IMR-90 (cell line): ENCODE results near the gene PRSS23. TPM values are rescaled to one million over a fixed set of nuclear protein-coding genes. Genes with fewer than 3 reads are reported as not detected.

ENCODE experiments used
- ATAC-seq: fragments of 200-7000 bp; cut with Tn5 transposase; 2 replicates; pipeline ENCODE4 v1.9.1; 2020; ENCODE audit warnings: low read depth, mild to moderate bottlenecking, moderate library complexity
- BruUV-seq: library from RNA; stranded (reverse); fragments of 400-500 nt; replicated peaks from 2 replicates; lab custom pipeline; 2021; lab: Mats Ljungman, UMichigan
- CTCF ChIA-PET: fragments of 300-600 bp; formaldehyde crosslinking; extraction: SDS; loops from one replicate; lab custom pipeline; 2021; ENCODE audit warnings: antibody characterized with exemption; lab: Yijun Ruan, JAX
- POLR2A ChIA-PET: fragments of 300-600 bp; sonication (Branson Sonifier 250); formaldehyde crosslinking; loops from one replicate; lab custom pipeline; 2022; ENCODE audit warnings: antibody characterized with exemption; ENCODE audit not compliant: unreplicated experiment; lab: Charles Lee
- DNase-seq: peaks from one replicate; pipeline ENCODE4 v3.0.0; 2013
- H2AFZ ChIP-seq: replicated peaks from 2 replicates; pipeline ENCODE3; 2013; ENCODE audit warnings: low read length, mild to moderate bottlenecking; ENCODE audit not compliant: poor library complexity
- H2AK5ac ChIP-seq: 2 replicates; pipeline ENCODE4 v1.6.1; 2013; ENCODE audit warnings: low read depth, low read length, inconsistent platforms
- H2AK9ac ChIP-seq: replicated peaks from 2 replicates; pipeline ENCODE3; 2013; ENCODE audit warnings: mild to moderate bottlenecking, low read depth, low read length, moderate library complexity; ENCODE audit not compliant: poor library complexity
- H2BK120ac ChIP-seq: 2 replicates; pipeline ENCODE4 v1.6.1; 2013; ENCODE audit warnings: low read depth, low read length, inconsistent platforms
- H2BK15ac ChIP-seq: 3 replicates; pipeline ENCODE4 v1.6.1; 2013; ENCODE audit warnings: low read depth, low read length, inconsistent platforms
- H2BK20ac ChIP-seq: 2 replicates; pipeline ENCODE4 v1.6.1; 2013; ENCODE audit warnings: low read depth, mild to moderate bottlenecking, inconsistent platforms, low read length, moderate library complexity
- H2BK5ac ChIP-seq: 2 replicates; pipeline ENCODE4 v1.6.1; 2013; ENCODE audit warnings: mild to moderate bottlenecking, low read depth, low read length, inconsistent platforms; ENCODE audit not compliant: poor library complexity, severe bottlenecking
- H3K14ac ChIP-seq: replicated peaks from 2 replicates; pipeline ENCODE4 v1.6.1; 2013; ENCODE audit warnings: low read depth, low read length, inconsistent platforms
- H3K18ac ChIP-seq: 2 replicates; pipeline ENCODE4 v1.6.1; 2013; ENCODE audit warnings: low read depth, low read length, control low read depth
- H3K23ac ChIP-seq: 2 replicates; pipeline ENCODE4 v1.6.1; 2013; ENCODE audit warnings: low read depth, low read length, inconsistent platforms
- H3K27ac ChIP-seq: 2 replicates; pipeline ENCODE4 v1.5.1; 2013; ENCODE audit warnings: mild to moderate bottlenecking, control low read depth, low read length; ENCODE audit not compliant: insufficient read depth
- H3K27me3 ChIP-seq: 2 replicates; pipeline ENCODE4 v1.6.1; 2013; ENCODE audit warnings: low read length; ENCODE audit not compliant: control insufficient read depth, insufficient read depth
- H3K36me3 ChIP-seq: 2 replicates; pipeline ENCODE4 v1.6.1; 2013; ENCODE audit warnings: low read length, mixed read lengths; ENCODE audit not compliant: control insufficient read depth, insufficient read depth
- H3K4ac ChIP-seq: 2 replicates; pipeline ENCODE4 v1.6.1; 2013; ENCODE audit warnings: low read depth, low read length, inconsistent platforms
- H3K4me1 ChIP-seq: 2 replicates; pipeline ENCODE4 v1.6.1; 2013; ENCODE audit warnings: low read length, mixed read lengths; ENCODE audit not compliant: control insufficient read depth, insufficient read depth
- H3K4me2 ChIP-seq: 2 replicates; pipeline ENCODE4 v1.6.1; 2013; ENCODE audit warnings: low read depth, mild to moderate bottlenecking, control low read depth, low read length, moderate library complexity
- H3K4me3 ChIP-seq: 2 replicates; pipeline ENCODE4 v1.5.1; 2013; ENCODE audit warnings: low read depth, mild to moderate bottlenecking, control low read depth, low read length, moderate library complexity; ENCODE audit not compliant: insufficient read depth
- H3K56ac ChIP-seq: 2 replicates; pipeline ENCODE4 v1.6.1; 2013; ENCODE audit warnings: low read length, inconsistent platforms; ENCODE audit not compliant: insufficient read depth; ENCODE audit errors: extremely low read depth
- H3K79me1 ChIP-seq, 2 experiments: 2 replicates each; pipeline ENCODE4 v1.6.1; 2013; ENCODE audit warnings: low read length in 2 of 2, inconsistent platforms in 1 of 2, low read depth in 1 of 2
- H3K9ac ChIP-seq: 2 replicates; pipeline ENCODE4 v1.6.1; 2013; ENCODE audit warnings: low read depth, low read length, control low read depth
- H3K9me1 ChIP-seq: 2 replicates; pipeline ENCODE4 v1.6.1; 2013; ENCODE audit warnings: low read length, inconsistent platforms; ENCODE audit not compliant: insufficient read depth
- H3K9me3 ChIP-seq: 2 replicates; pipeline ENCODE4 v1.6.1; 2013; ENCODE audit warnings: low read length; ENCODE audit not compliant: control insufficient read depth, insufficient read depth
- H4K20me1 ChIP-seq: 2 replicates; pipeline ENCODE4 v1.6.1; 2013; ENCODE audit warnings: low read length, inconsistent platforms; ENCODE audit not compliant: insufficient read depth
- H4K5ac ChIP-seq: 2 replicates; pipeline ENCODE4 v1.6.1; 2013; ENCODE audit warnings: mild to moderate bottlenecking, low read depth, low read length, control low read depth
- H4K8ac ChIP-seq, 2 experiments: 2 replicates each; pipeline ENCODE4 v1.6.1; 2013; ENCODE audit warnings: low read depth in 2 of 2, low read length in 2 of 2, control low read depth in 1 of 2, inconsistent platforms in 1 of 2
- H4K91ac ChIP-seq: 2 replicates; pipeline ENCODE4 v1.6.1; 2013; ENCODE audit warnings: low read depth, low read length, inconsistent platforms; ENCODE audit not compliant: insufficient read depth
- BHLHE40 ChIP-seq: fragments of 150-350 bp; IDR thresholded peaks from 2 replicates; pipeline ENCODE4 v1.6.1; 2016; ENCODE audit warnings: mild to moderate bottlenecking, low read depth, low read length
- CEBPB ChIP-seq: IDR thresholded peaks from 2 replicates; pipeline ENCODE4 v1.6.1; 2012; ENCODE audit warnings: low read depth, low read length, improper control_type of control experiment
- CHD1 ChIP-seq: IDR thresholded peaks from 2 replicates; pipeline ENCODE4 v1.6.1; 2012; ENCODE audit warnings: low read depth, low read length, improper control_type of control experiment
- MAFK ChIP-seq: IDR thresholded peaks from 2 replicates; pipeline ENCODE4 v1.6.1; 2012; ENCODE audit warnings: low read depth, low read length, improper control_type of control experiment
- POLR2A ChIP-seq: IDR thresholded peaks from 2 replicates; pipeline ENCODE4 v1.6.1; 2012; ENCODE audit warnings: mild to moderate bottlenecking, low read depth, low read length
- RFX5 ChIP-seq: IDR thresholded peaks from 2 replicates; pipeline ENCODE4 v1.8.0; 2012; ENCODE audit warnings: low read depth, mild to moderate bottlenecking, low read length, moderate library complexity
- SMC3 ChIP-seq: fragments of 150-350 bp; IDR thresholded peaks from 2 replicates; pipeline ENCODE4 v1.6.1; 2016; ENCODE audit warnings: low read depth, mild to moderate bottlenecking, antibody characterized with exemption, low read length, moderate library complexity
- USF2 ChIP-seq: fragments of 150-350 bp; IDR thresholded peaks from 2 replicates; pipeline ENCODE4 v1.6.1; 2017; ENCODE audit warnings: mild to moderate bottlenecking, antibody characterized with exemption, low read length, low read depth
- WGBS, 2 experiments: methylation state at CpG; one replicate each; pipeline versions ENCODE4 v1.1.5 to v1.1.7; 2013; ENCODE audit warnings: missing lambda C conversion rate in 2 of 2; ENCODE audit not compliant: insufficient read length in 1 of 2; ENCODE audit errors: extremely low coverage in 2 of 2; 5-methylcytosine and 5-hydroxymethylcytosine counted together
- dilution Hi-C: fragments of 300-500 bp; cut with HindIII; formaldehyde crosslinking; loops from one replicate; pipeline ENCODE4 v1.14.3; 2018; ENCODE audit warnings: low sequenced_read_pairs; ENCODE audit not compliant: unreplicated experiment
- in situ Hi-C: fragments of 300-500 bp; cut with MboI; formaldehyde crosslinking; loops from 3 replicates; pipeline ENCODE4 v1.14.3; 2019; ENCODE audit warnings: low sequenced_read_pairs, inconsistent platforms, mixed read lengths
- intact Hi-C: fragments of 100-400 bp; cut with micrococcal nuclease; formaldehyde crosslinking; loops from 2 replicates; pipeline ENCODE4 v1.10.0; 2022
- polyA plus RNA-seq, 3 experiments: library from polyadenylated mRNA; depleted of rRNA; stranded (reverse); fragments of >200 nt; gene quantifications; 2 replicates each; pipeline ENCODE4 v1.2.3, GENCODE V29; 2012; ENCODE audit warnings: low replicate concordance in 1 of 3
- total RNA-seq: library from RNA; depleted of rRNA; stranded (reverse); fragments of >200 nt; gene quantifications from 2 replicates; pipeline ENCODE4 v1.2.3, GENCODE V29; 2012

PRSS23 gene
- total and polyA plus RNA-seq, 2 of the 4 experiments (the other 2 are of a cell fraction) = 100 to 199 TPM

DNA sequence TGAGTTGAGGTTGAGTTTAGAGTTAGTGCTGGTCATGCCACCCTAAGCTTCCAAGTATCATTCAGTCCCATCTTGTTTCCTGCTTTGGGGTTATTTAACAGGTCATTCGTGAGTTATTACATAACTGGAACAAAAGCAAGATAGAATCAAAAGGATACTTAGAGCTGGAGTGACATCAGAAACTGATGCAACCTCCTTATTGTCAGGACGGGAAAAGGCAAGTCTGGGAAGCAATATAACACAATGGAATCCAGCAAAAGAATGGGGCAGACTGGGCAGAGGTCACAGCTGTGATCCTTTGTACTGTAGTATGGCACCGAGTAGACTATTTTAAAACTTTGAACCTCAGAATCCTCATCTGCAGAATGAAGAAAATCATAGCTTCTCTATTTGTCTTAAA, 4.4 kb upstream of the PRSS23 start:
- Histone ChIP-seq H2AK5ac (no peak overlapping the region), H3K18ac (no peak overlapping the region), H3K4me3 (no peak overlapping the region), H2BK120ac (no peak overlapping the region), H4K5ac (no peak overlapping the region), H3K9me3 (no peaks in the 10 kb centered on the region), H3K79me1 (peaks cover 3 to 4% of the 10 kb centered on the region in 2 experiments), H4K91ac (no peak overlapping the region), H3K4me2 (no peak overlapping the region), H3K23ac (no peak overlapping the region), H4K8ac (no peak overlapping the region), H3K56ac (no peak overlapping the region), H3K14ac (no peak overlapping the region), H2BK5ac (no peak overlapping the region), H3K27me3 (no peaks in the 10 kb centered on the region), H2AK9ac (no peak overlapping the region), H4K20me1 (no peaks in the 10 kb centered on the region), H2BK15ac (no peak overlapping the region; the same call in 2 of the 3 replicates), H3K27ac (no peak overlapping the region), H3K36me3 (no peaks in the 10 kb centered on the region), H3K9ac (no peak overlapping the region), H3K9me1 (peaks cover 3% of the 10 kb centered on the region; the same call in 1 of the 2 replicates), H3K4ac (no peak overlapping the region), H3K4me1 (peaks cover 8% of the 10 kb centered on the region), H2AFZ (no peak overlapping the region), H2BK20ac (no peak overlapping the region)
- DNase-seq = no peak
- BruUV-seq = no TSS peak
- no CpG with 5 or more reads among the region's 3 CpGs for whole genome bisulfite sequencing, 2 experiments
- no peak for ATAC-seq
- ChIA-PET POLR2A (no interaction called here), CTCF (no interaction called here)
- TF ChIP-seq SMC3 (no peak), USF2 (no peak), RFX5 (no peak), POLR2A (no peak), CHD1 (no peak), CEBPB (no peak), MAFK (no peak), BHLHE40 (no peak)
- dilution Hi-C loops = no loop called here
- in situ Hi-C loops = no loop called here
- intact Hi-C loops = no loop called here
